Mucosa of descending colon (tissue), 3 donors: ENCODE results near the gene SGCD. TPM values are rescaled to one million over a fixed set of nuclear protein-coding genes. Genes with fewer than 3 reads are reported as not detected.

ENCODE experiments used
- ATAC-seq: fragments of 200-7000 bp; cut with Tn5 transposase; one replicate; pipeline ENCODE4 v1.9.1; 2020; ENCODE audit warnings: mild to moderate bottlenecking, moderate library complexity
- DNase-seq, 3 donors: peaks; one replicate each; pipeline ENCODE4 v3.0.0-alpha.2; 2020
- H3K36me3 ChIP-seq: fragments of 200-600 bp; one replicate; pipeline ENCODE4 v1.8.0; 2021; ENCODE audit warnings: low read depth, mild to moderate bottlenecking
- H3K4me1 ChIP-seq: fragments of 200-600 bp; one replicate; pipeline ENCODE4 v1.8.0; 2021; ENCODE audit warnings: low read depth, mild to moderate bottlenecking
- H3K4me3 ChIP-seq: fragments of 200-600 bp; one replicate; pipeline ENCODE4 v1.8.0; 2021; ENCODE audit warnings: mild to moderate bottlenecking
- H3K9me3 ChIP-seq: fragments of 200-600 bp; one replicate; pipeline ENCODE4 v1.8.0; 2021; ENCODE audit warnings: mild to moderate bottlenecking
- intact Hi-C, 2 donors: fragments of 100-400 bp; cut with DNase I in 1 of 2; cut with micrococcal nuclease in 1 of 2; formaldehyde crosslinking; loops; one replicate each; pipeline versions ENCODE4 v1.11.0 to v1.11.1; 2022; cut with DNase I, micrococcal nuclease
- total RNA-seq, 3 donors: library from RNA; stranded (reverse); fragmentation: NEBNext Ultra II Directional in 2 of 3; extraction: Animal tissue kit (Norgen Biotek cat#: 25700) in 2 of 3; gene quantifications; one replicate each; pipeline versions ENCODE4 v1.2.1 to v1.2.4, GENCODE V29; 2021 to 2023
- TF ChIP-seq, protein P1 (sequence below): fragments of 200-600 bp; IDR thresholded peaks from one replicate; pipeline ENCODE4 v1.8.0; 2022; ENCODE audit warnings: antibody characterized with exemption, mild to moderate bottlenecking
- donor health status: DM: no; HTN: no; CAD: no; lungs with moderate emphysema.
- donor health status: DM: no; HTN: no; CAD: no.
- donor health status: DM: no; HTN: yes; CAD: no.

The SGCD gene
- total RNA-seq, 3 donors from 2014 or later = 1.2 to 7.4 (median 2.0) TPM

GRCh38 chr5:156477196-156477595, 150.2 kb downstream of the SGCD start:
- no peaks in the 10 kb centered on the region for H3K4me1 ChIP-seq
- no peaks in the 10 kb centered on the region for H3K36me3 ChIP-seq
- no peak for ATAC-seq
- TF ChIP-seq, protein P1, sequence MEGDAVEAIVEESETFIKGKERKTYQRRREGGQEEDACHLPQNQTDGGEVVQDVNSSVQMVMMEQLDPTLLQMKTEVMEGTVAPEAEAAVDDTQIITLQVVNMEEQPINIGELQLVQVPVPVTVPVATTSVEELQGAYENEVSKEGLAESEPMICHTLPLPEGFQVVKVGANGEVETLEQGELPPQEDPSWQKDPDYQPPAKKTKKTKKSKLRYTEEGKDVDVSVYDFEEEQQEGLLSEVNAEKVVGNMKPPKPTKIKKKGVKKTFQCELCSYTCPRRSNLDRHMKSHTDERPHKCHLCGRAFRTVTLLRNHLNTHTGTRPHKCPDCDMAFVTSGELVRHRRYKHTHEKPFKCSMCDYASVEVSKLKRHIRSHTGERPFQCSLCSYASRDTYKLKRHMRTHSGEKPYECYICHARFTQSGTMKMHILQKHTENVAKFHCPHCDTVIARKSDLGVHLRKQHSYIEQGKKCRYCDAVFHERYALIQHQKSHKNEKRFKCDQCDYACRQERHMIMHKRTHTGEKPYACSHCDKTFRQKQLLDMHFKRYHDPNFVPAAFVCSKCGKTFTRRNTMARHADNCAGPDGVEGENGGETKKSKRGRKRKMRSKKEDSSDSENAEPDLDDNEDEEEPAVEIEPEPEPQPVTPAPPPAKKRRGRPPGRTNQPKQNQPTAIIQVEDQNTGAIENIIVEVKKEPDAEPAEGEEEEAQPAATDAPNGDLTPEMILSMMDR = no peak
- DNase-seq = no peak
- intact Hi-C loops = no loop called here
- H3K4me3 ChIP-seq = no peak overlapping the region
- no peaks in the 10 kb centered on the region for H3K9me3 ChIP-seq

DNA sequence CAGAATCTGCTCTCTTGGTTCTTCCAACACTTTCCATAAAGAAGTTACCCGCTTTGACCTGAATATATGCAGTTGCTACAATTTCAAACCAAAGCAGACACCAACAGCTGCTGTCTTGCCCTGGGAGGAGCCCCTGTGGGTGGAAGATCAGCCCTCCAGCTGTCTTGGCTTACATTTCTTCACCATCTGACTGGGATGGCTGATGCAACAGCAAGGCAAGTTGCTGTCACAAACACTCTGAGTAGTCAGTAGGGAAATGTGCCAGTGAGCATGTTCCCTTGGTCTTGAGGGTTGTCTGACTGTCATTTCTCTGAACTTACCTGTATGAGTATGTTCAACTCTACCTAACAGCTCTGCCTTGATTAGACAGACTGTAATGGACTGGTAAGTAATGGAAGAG, 152.9 kb downstream of the SGCD start:
- TF ChIP-seq, protein P1 = no peak
- DNase-seq = peak in 1 of 3 donors; percentile 5
- H3K9me3 ChIP-seq = no peaks in the 10 kb centered on the region
- no peak overlapping the region for H3K4me3 ChIP-seq
- ATAC-seq = peak; percentile 16
- no peaks in the 10 kb centered on the region for H3K36me3 ChIP-seq
- H3K4me1 ChIP-seq = no peaks in the 10 kb centered on the region
- intact Hi-C loops = no loop called here

- H3K9me3 ChIP-seq = no peaks in the 10 kb centered on the region
- intact Hi-C loops = no loop called here
- ATAC-seq (no peak), DNase-seq (no peak)
- no peak overlapping the region for H3K4me3 ChIP-seq
- no peaks in the 10 kb centered on the region for H3K36me3 ChIP-seq
- TF ChIP-seq, protein P1 = no peak
- no peaks in the 10 kb centered on the region for H3K4me1 ChIP-seq
Observed at GRCh38 chr5:156481741-156482140, 154.8 kb downstream of the SGCD start.

DNA sequence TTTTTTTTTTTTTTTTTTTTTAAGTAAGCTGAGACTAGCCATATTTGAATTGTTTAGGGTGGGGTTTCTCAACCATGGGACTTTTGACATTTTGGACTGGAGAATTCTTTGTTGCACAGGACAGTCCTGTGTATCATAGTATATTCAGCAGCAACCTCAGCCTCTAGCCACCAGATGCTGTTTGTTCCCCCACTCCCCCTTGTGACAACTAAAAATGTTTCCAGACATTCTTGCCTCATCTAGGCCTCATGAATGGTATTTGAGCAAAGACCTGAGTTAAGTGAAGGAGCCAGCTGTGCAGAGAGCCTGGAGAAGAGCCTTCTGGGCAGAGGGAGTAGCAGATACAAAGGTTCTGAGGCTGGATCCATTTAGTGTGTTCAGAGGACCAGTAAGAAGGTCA, 155.9 kb downstream of the SGCD start:
- H3K9me3 ChIP-seq = no peaks in the 10 kb centered on the region
- TF ChIP-seq, protein P1 = no peak
- no peak for ATAC-seq
- no peak overlapping the region for H3K4me3 ChIP-seq
- no peaks in the 10 kb centered on the region for H3K4me1 ChIP-seq
- intact Hi-C loops = no loop called here
- DNase-seq = no peak
- no peaks in the 10 kb centered on the region for H3K36me3 ChIP-seq

- H3K4me1 ChIP-seq = no peaks in the 10 kb centered on the region
- intact Hi-C loops = no loop called here
Observed at GRCh38 chr5:156486394-156487238, 159.7 kb downstream of the SGCD start.

More at GRCh38 chr5:156486394-156487238, 159.7 kb downstream of the SGCD start:
- TF ChIP-seq, protein P1 = no peak
- Histone ChIP-seq H3K36me3 (no peaks in the 10 kb centered on the region), H3K9me3 (no peaks in the 10 kb centered on the region), H3K4me3 (no peak overlapping the region)
- ATAC-seq (no peak), DNase-seq (no peak)
